GM19238 (cell line): ENCODE measurements around the gene CRYBG3.
"Not testable (repeated sequence)": the region's sequence is repeated elsewhere in the genome, so short reads cannot be mapped to it uniquely, and the experiment has no call there.

Experiments used
- DNase-seq: peaks from one replicate; pipeline ENCODE4 v3.0.0; 2011; ENCODE audit warnings: low spot score; ENCODE audit not compliant: insufficient read length

CRYBG3 gene

GRCh38 chr3:97896129-97896528, 74.3 kb downstream of the CRYBG3 start:
- DNase-seq, result no peak

- no peak for DNase-seq
Measured at GRCh38 chr3:97896547-97896946, 74.7 kb downstream of the CRYBG3 start.

- no peak for DNase-seq
Measured at GRCh38 chr3:97899331-97899730, 77.5 kb downstream of the CRYBG3 start.

- no peak for DNase-seq
Measured at GRCh38 chr3:97901313-97902248, 79.8 kb downstream of the CRYBG3 start.

GRCh38 chr3:97909830-97910229, 88.0 kb downstream of the CRYBG3 start:
- DNase-seq, result not testable (repeated sequence)

GRCh38 chr3:97910236-97910831, 88.5 kb downstream of the CRYBG3 start:
- not testable (repeated sequence) for DNase-seq

- no peak for DNase-seq
Measured at GRCh38 chr3:97910931-97911351, 89.1 kb downstream of the CRYBG3 start.

GRCh38 chr3:97911459-97911858, 89.6 kb downstream of the CRYBG3 start:
- DNase-seq, result no peak

GRCh38 chr3:97914388-97914787, 92.6 kb downstream of the CRYBG3 start:
- DNase-seq, result no peak

- DNase-seq, result no peak
Measured at GRCh38 chr3:97916576-97916975, 94.8 kb downstream of the CRYBG3 start.

GRCh38 chr3:97917813-97918536, 96.2 kb downstream of the CRYBG3 start:
- DNase-seq, result no peak

- DNase-seq, result no peak
Measured at GRCh38 chr3:97927704-97928103, 105.9 kb downstream of the CRYBG3 start.

GRCh38 chr3:97928986-97929385, 107.2 kb downstream of the CRYBG3 start:
- DNase-seq, result no peak

- no peak for DNase-seq
Measured at GRCh38 chr3:97930018-97930417, 108.2 kb downstream of the CRYBG3 start.

GRCh38 chr3:97931218-97931617, 109.4 kb downstream of the CRYBG3 start:
- DNase-seq, result no peak

- DNase-seq, result no peak
Measured at GRCh38 chr3:97932387-97932801, 110.6 kb downstream of the CRYBG3 start.

GRCh38 chr3:97934980-97935695, 113.3 kb downstream of the CRYBG3 start:
- no peak for DNase-seq

- no peak for DNase-seq
Measured at GRCh38 chr3:97935842-97936241, 114.0 kb downstream of the CRYBG3 start.

- DNase-seq, result no peak
Measured at GRCh38 chr3:97937205-97937604, 115.4 kb downstream of the CRYBG3 start.

GRCh38 chr3:97938444-97938843, 116.6 kb downstream of the CRYBG3 start:
- DNase-seq, result no peak

GRCh38 chr3:97939401-97939800, 117.6 kb downstream of the CRYBG3 start:
- no peak for DNase-seq
